ENCODE measurements around the gene ATP1A4.

Gene ATP1A4

DNA sequence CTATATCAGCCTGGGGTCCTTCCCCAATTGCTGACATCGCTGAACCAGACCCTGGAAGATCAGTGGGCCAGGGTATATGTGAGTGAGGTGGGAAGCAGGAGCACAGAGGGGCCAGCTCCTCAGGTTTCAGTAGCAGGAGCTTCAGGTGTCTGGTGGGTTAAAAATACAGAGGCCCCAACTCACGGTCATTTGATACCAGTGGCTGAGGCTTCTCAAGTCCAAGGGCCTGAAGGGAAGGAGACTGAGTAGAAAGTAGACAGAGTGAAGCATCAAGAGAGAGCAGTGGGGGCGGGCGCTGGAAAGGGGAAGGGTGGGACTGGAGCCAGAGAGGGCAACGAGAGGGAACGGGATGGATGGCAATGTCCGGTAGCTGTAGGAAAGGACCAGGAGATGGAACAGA lies 36.9 kb downstream of the ATP1A4 start:
- H3K4me3 ChIP-seq (ENCODE audit: control insufficient read depth, low read depth, low read length) = no peak overlapping the region
- no peak for DNase-seq (ENCODE audit: low read depth)
- no peak for TF ChIP-seq CTCF (conservative IDR thresholded peaks at IDR 0.05; ENCODE audit: control insufficient read depth, insufficient read depth, low read depth, low read length)

DNA sequence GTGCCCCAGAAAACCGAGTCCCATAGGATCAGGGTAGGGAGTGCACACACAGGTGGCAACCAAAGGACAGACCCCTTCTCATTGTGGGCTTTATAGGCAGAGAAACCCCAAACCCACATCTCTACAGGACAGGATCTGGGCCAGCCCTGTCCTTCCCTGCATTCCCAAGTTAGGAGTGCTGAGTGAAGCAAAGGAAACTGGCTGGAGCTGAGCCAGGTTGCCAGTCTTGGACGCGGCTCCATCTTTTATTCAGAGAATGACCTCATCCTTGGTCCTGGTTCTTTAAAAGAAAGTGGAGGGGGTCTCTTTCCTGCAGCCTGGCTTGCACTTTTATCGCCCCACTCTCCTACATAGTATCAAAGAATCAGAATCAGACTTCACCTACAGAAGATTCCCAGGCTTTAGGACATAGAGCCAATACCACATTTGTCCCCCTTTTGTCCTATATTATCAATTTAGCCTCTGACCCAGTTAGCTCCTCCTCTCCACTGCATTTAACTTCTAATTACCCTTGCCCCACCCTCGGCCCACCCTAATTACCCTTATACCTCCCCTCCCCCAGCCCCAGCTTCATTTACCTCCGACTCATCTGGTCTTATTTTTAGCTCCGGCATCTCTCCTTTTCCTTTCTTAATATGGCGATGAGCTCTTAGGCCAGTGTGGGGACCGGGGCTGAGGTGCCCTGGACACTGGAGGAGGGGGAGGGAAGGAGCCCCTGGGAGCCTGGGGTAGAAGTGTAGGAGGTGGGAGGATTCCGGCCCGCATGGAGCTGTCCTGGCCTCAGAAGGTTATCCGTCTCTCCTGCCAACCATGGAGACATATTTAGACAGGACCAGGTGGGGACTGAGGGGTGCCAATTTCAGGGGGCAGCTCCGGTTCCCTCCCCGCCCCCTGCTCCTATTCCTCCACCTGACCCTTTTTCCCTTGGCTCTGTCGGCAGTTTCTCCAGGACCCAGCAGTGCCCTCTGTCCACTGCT lies 38.5 kb downstream of the ATP1A4 start, which contains the start of gene CASQ1:
CASQ1 (plus strand) TSS at position 927 of the 977 bp plus-strand sequence. CDS start 177 bp downstream, outside the sequence.
- DNase-seq (ENCODE audit: low read depth) = peak; percentile 36
- TF ChIP-seq CTCF (conservative IDR thresholded peaks at IDR 0.05; ENCODE audit: control insufficient read depth, insufficient read depth, low read depth, low read length) = no peak
- H3K4me3 ChIP-seq (ENCODE audit: control insufficient read depth, low read depth, low read length) = no peak within 1 kb of the TSS

DNA sequence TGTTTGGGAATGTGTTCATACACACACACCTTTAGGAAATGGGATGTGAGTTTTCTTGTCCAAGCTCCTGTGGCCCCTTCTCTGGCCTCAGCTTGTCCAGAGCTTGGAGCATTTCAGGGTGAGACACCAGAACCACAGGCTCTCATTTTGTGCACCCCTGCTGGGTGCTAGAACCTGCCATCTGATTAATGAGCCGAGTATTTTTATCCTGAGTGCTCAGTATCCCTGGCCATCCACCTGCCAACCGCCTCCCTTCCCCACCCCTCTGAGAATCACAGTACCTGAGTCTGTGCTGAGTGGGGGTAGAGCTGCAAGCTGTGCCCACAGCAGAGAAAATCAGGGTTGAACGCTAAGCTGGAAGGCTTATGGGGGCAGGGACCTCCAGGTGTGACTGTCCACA lies 40.4 kb downstream of the ATP1A4 start:
- DNase-seq (ENCODE audit: low read depth) = no peak
- TF ChIP-seq CTCF (conservative IDR thresholded peaks at IDR 0.05; ENCODE audit: control insufficient read depth, insufficient read depth, low read depth, low read length) = no peak
- no peak overlapping the region for H3K4me3 ChIP-seq (ENCODE audit: control insufficient read depth, low read depth, low read length)

DNA sequence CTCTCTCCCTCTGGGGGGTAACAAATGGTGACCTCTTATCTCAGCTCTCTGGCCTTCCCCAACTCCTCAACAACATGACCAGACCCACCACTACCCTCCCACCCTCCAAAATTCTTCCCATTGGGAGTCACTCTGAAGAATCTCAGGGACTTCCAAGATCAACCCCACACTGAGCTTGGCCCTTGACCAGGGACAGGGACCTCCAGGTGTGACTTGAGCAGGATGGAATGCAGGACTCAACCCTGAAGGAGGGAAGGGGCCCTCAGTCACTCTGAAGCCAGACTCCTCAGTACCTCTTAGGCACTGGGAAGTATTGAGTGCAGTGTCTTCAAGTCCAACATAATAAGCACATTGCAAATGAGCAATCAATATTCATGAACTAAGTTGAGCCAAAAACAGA lies 40.8 kb downstream of the ATP1A4 start:
- no peak overlapping the region for H3K4me3 ChIP-seq (ENCODE audit: control insufficient read depth, low read depth, low read length)
- no peak for TF ChIP-seq CTCF (conservative IDR thresholded peaks at IDR 0.05; ENCODE audit: control insufficient read depth, insufficient read depth, low read depth, low read length)
- no peak for DNase-seq (ENCODE audit: low read depth)

DNA sequence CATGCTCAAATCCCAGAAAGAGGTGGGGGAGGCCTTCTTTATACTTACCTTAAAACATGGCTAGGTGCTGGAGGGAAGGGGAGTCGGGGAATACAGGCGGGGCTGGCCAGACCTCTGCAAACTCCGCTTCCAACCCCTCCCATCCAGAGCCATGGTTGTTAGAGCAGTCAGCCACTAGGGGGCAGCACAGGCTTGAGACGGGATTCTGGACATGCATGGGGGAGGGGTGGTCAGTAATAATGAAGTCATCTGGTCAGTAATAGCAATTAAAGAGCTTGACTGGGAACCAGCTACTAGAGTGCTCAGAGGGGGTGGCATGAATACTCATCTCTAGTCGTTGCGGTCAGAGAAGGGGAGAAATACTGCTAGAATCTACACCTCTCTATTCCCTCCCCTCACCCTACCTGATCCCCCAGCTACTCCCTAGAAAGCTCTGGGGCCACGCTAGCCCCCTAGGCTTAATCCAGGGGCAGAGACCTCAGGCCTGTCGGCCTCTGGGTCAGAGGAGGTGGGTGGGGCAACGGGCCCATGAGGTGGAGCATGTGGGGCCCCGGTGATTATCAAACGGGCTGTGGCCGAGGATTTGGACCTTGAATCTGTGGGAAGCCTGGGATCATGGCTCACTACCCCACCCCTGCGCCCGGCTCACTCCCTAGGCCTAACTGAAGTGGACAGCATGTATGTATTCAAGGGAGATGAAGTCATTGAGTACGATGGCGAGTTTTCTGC lies 41.9 kb downstream of the ATP1A4 start:
- peak; percentile 94 for TF ChIP-seq CTCF (conservative IDR thresholded peaks at IDR 0.05; ENCODE audit: control insufficient read depth, insufficient read depth, low read depth, low read length)
- no peak overlapping the region for H3K4me3 ChIP-seq (ENCODE audit: control insufficient read depth, low read depth, low read length)
- peak; percentile 90 for DNase-seq (ENCODE audit: low read depth)

- DNase-seq (ENCODE audit: low read depth) = no peak
- no peak for TF ChIP-seq CTCF (conservative IDR thresholded peaks at IDR 0.05; ENCODE audit: control insufficient read depth, insufficient read depth, low read depth, low read length)
- no peak overlapping the region for H3K4me3 ChIP-seq (ENCODE audit: control insufficient read depth, low read depth, low read length)
Measured at GRCh38 chr1:160193832-160194736, 42.7 kb downstream of the ATP1A4 start.

All from fibroblast of mammary gland (primary cell).